H1 (cell line): ENCODE measurements around the gene ATP23. TPM values are rescaled to one million over a fixed set of nuclear protein-coding genes. Genes with fewer than 3 reads are reported as not detected.

ENCODE experiments used
- CTCF ChIA-PET: fragments of 300-600 bp; sonication (Branson Sonifier 250); formaldehyde crosslinking; loops from one replicate; lab custom pipeline; 2021; ENCODE audit not compliant: partially characterized antibody; lab: Charles Lee
- POLR2A ChIA-PET: fragments of 300-600 bp; sonication (Branson Sonifier 250); formaldehyde crosslinking; loops from one replicate; lab custom pipeline; 2021; ENCODE audit warnings: inconsistent platforms; ENCODE audit not compliant: partially characterized antibody; lab: Charles Lee
- DNase-seq, 2 experiments: peaks; one replicate each; pipeline versions ENCODE4 v3.0.0 to v3.0.0-alpha.2; 2010 to 2022; ENCODE audit warnings: low spot score in 2 of 2, low read depth in 1 of 2, mixed read lengths in 1 of 2
- FAIRE-seq: peaks from 2 replicates; lab custom pipeline; 2011; peaks lifted over from hg19 to GRCh38; lab: Jason Lieb, UNC
- H2AFZ ChIP-seq: 2 replicates; pipeline ENCODE4 v1.8.1; 2012; ENCODE audit warnings: low read length, inconsistent platforms
- H2AK5ac ChIP-seq: 2 replicates; pipeline ENCODE4 v1.6.1; 2013; ENCODE audit warnings: low read depth, low read length
- H2BK120ac ChIP-seq: replicated peaks from 2 replicates; pipeline ENCODE3; 2013; ENCODE audit warnings: low read depth, low read length, inconsistent platforms
- H2BK12ac ChIP-seq: 2 replicates; pipeline ENCODE4 v1.6.1; 2013; ENCODE audit warnings: low read depth, low read length
- H2BK15ac ChIP-seq: 2 replicates; pipeline ENCODE4 v1.6.1; 2013; ENCODE audit warnings: low read length
- H2BK20ac ChIP-seq: 2 replicates; pipeline ENCODE4 v1.6.1; 2013; ENCODE audit warnings: low read length
- H2BK5ac ChIP-seq: 2 replicates; pipeline ENCODE4 v1.6.1; 2013; ENCODE audit warnings: low read depth, low read length
- H3K14ac ChIP-seq: 2 replicates; pipeline ENCODE4 v1.6.1; 2013; ENCODE audit warnings: inconsistent platforms; ENCODE audit not compliant: insufficient read length
- H3K18ac ChIP-seq: 2 replicates; pipeline ENCODE4 v1.6.1; 2013; ENCODE audit warnings: low read length; ENCODE audit errors: extremely low read depth
- H3K23ac ChIP-seq: 2 replicates; pipeline ENCODE4 v1.6.1; 2013; ENCODE audit warnings: inconsistent platforms; ENCODE audit not compliant: insufficient read length
- H3K23me2 ChIP-seq: 2 replicates; pipeline ENCODE4 v1.6.1; 2013; ENCODE audit warnings: low read depth, low read length
- H3K27ac ChIP-seq: 2 replicates; pipeline ENCODE4 v1.6.1; 2011; ENCODE audit warnings: low read depth, low read length, inconsistent platforms
- H3K27me3 ChIP-seq, 4 experiments: replicated peaks in 1 of 4; 1 replicate in 1 of 4; 2 replicates in 3 of 4; pipeline versions ENCODE4 v1.6.1 to v1.8.1; 2011 to 2013; ENCODE audit warnings: low read length in 3 of 4, mild to moderate bottlenecking in 3 of 4, inconsistent platforms in 2 of 4, mixed read lengths in 2 of 4, moderate library complexity in 1 of 4; ENCODE audit not compliant: control insufficient read depth in 3 of 4, insufficient read depth in 3 of 4; ENCODE audit errors: extremely low read depth in 1 of 4
- H3K36me3 ChIP-seq, 4 experiments: 2 replicates each; pipeline versions ENCODE4 v1.6.1 to v1.8.1; 2011 to 2013; ENCODE audit warnings: mild to moderate bottlenecking in 4 of 4, low read length in 3 of 4, moderate library complexity in 2 of 4, control low read depth in 1 of 4, inconsistent platforms in 1 of 4; ENCODE audit not compliant: insufficient read depth in 4 of 4, control insufficient read depth in 2 of 4
- H3K4ac ChIP-seq: replicated peaks from 2 replicates; pipeline ENCODE3; 2013; ENCODE audit warnings: low read length, low read depth, mixed read lengths, inconsistent platforms; ENCODE audit not compliant: insufficient read length
- H3K4me1 ChIP-seq, 4 experiments: replicated peaks in 1 of 4; 1 replicate in 1 of 4; 2 replicates in 3 of 4; pipeline versions ENCODE4 v1.6.1 to v1.8.1; 2011 to 2013; ENCODE audit warnings: low read length in 3 of 4, inconsistent platforms in 2 of 4, mixed read lengths in 1 of 4; ENCODE audit not compliant: insufficient read depth in 4 of 4, control insufficient read depth in 3 of 4
- H3K4me2 ChIP-seq, 2 experiments: 2 replicates each; pipeline versions ENCODE4 v1.6.1 to v1.8.1; 2011 to 2013; ENCODE audit warnings: low read depth in 2 of 2, low read length in 2 of 2, control low read depth in 1 of 2, inconsistent platforms in 1 of 2, mild to moderate bottlenecking in 1 of 2; ENCODE audit not compliant: insufficient read depth in 1 of 2
- H3K4me3 ChIP-seq, 4 experiments: fragments of 200-600, 300-600 bp in 1 of 4; sonication (generic), shearing (Covaris generic), sonication (Bioruptor Twin) in 1 of 4; 2 replicates each; pipeline versions ENCODE4 v1.5.1 to v1.8.1; 2011 to 2016; ENCODE audit warnings: low read length in 4 of 4, low read depth in 3 of 4, control low read depth in 2 of 4, inconsistent platforms in 2 of 4, mild to moderate bottlenecking in 2 of 4, mixed read lengths in 1 of 4, moderate library complexity in 1 of 4; ENCODE audit not compliant: insufficient read depth in 2 of 4; ENCODE audit errors: extremely low read depth in 1 of 4
- H3K56ac ChIP-seq: replicated peaks from 2 replicates; pipeline ENCODE3; 2013; ENCODE audit warnings: low read depth, mild to moderate bottlenecking, mixed read lengths, low read length, inconsistent platforms; ENCODE audit not compliant: insufficient read length
- H3K79me1 ChIP-seq: 2 replicates; pipeline ENCODE4 v1.6.1; 2013; ENCODE audit warnings: low read depth, low read length, control low read depth
- H3K79me2 ChIP-seq, 2 experiments: 2 replicates each; pipeline versions ENCODE4 v1.6.1 to v1.8.1; 2012 to 2013; ENCODE audit warnings: low read length in 2 of 2, mild to moderate bottlenecking in 2 of 2, inconsistent platforms in 1 of 2; ENCODE audit not compliant: insufficient read depth in 2 of 2, control insufficient read depth in 1 of 2
- H3K9ac ChIP-seq, 4 experiments: replicated peaks in 1 of 4; 1 replicate in 1 of 4; 2 replicates in 3 of 4; pipeline versions ENCODE4 v1.6.1 to v1.8.1; 2011 to 2013; ENCODE audit warnings: low read depth in 3 of 4, low read length in 3 of 4, control low read depth in 2 of 4, mild to moderate bottlenecking in 2 of 4, moderate library complexity in 2 of 4, inconsistent platforms in 1 of 4; ENCODE audit errors: extremely low read depth in 1 of 4
- H3K9me3 ChIP-seq, 2 experiments: 2 replicates each; pipeline versions ENCODE4 v1.6.1 to v1.8.1; 2012 to 2013; ENCODE audit warnings: mild to moderate bottlenecking in 2 of 2, moderate library complexity in 2 of 2, control low read depth in 1 of 2, inconsistent platforms in 1 of 2, low read depth in 1 of 2, low read length in 1 of 2, mixed read lengths in 1 of 2; ENCODE audit not compliant: insufficient read depth in 2 of 2
- H4K20me1 ChIP-seq, 2 experiments: replicated peaks in 1 of 2; 2 replicates each; pipeline versions ENCODE3 to v1.8.1; 2011 to 2013; ENCODE audit warnings: inconsistent platforms in 2 of 2, low read length in 2 of 2, mild to moderate bottlenecking in 1 of 2; ENCODE audit not compliant: insufficient read depth in 2 of 2, control insufficient read depth in 1 of 2
- H4K5ac ChIP-seq: 2 replicates; pipeline ENCODE4 v1.6.1; 2013; ENCODE audit warnings: low read length, low read depth, mixed read lengths, inconsistent platforms; ENCODE audit not compliant: insufficient read length
- H4K8ac ChIP-seq: 2 replicates; pipeline ENCODE4 v1.8.0; 2013; ENCODE audit warnings: mild to moderate bottlenecking, moderate library complexity, low read length, inconsistent platforms; ENCODE audit not compliant: insufficient read depth; ENCODE audit errors: extremely low read depth
- H4K91ac ChIP-seq: replicated peaks from 2 replicates; pipeline ENCODE3; 2013; ENCODE audit warnings: low read length, mixed read lengths, inconsistent platforms; ENCODE audit not compliant: insufficient read length
- EP300 ChIP-seq, 2 experiments: IDR thresholded peaks; 1 replicate in 1 of 2; 2 replicates in 1 of 2; pipeline ENCODE4 v1.6.1; 2011 to 2012; ENCODE audit warnings: low read depth in 2 of 2, low read length in 2 of 2, mild to moderate bottlenecking in 2 of 2, borderline replicate concordance in 1 of 2, inconsistent platforms in 1 of 2, moderate library complexity in 1 of 2
- FOSL1 ChIP-seq: IDR thresholded peaks from 2 replicates; pipeline ENCODE4 v1.6.1; 2011; ENCODE audit warnings: mild to moderate bottlenecking, low read depth, low read length, moderate library complexity; ENCODE audit not compliant: insufficient read depth
- PHF8 ChIP-seq: fragments of 200-600 bp; sonication (generic); conservative IDR thresholded peaks from 2 replicates; pipeline ENCODE4 v1.7.1; 2012; ENCODE audit warnings: low read depth, mild to moderate bottlenecking, inconsistent platforms, low read length, moderate library complexity
- POLR2AphosphoS5 ChIP-seq: IDR thresholded peaks from 2 replicates; pipeline ENCODE4 v1.6.1; 2011; ENCODE audit warnings: low read depth, low read length
- POU5F1 ChIP-seq: IDR thresholded peaks from 2 replicates; pipeline ENCODE4 v1.6.1; 2011; ENCODE audit warnings: low read depth, mild to moderate bottlenecking, low read length, moderate library complexity
- RBBP5 ChIP-seq: IDR thresholded peaks from 2 replicates; pipeline ENCODE4 v1.7.1; 2012; ENCODE audit warnings: low read depth, mild to moderate bottlenecking, inconsistent platforms, low read length, moderate library complexity, borderline replicate concordance
- RFX5 ChIP-seq: IDR thresholded peaks from 2 replicates; pipeline ENCODE4 v1.6.1; 2011; ENCODE audit warnings: low read depth, low read length, improper control_type of control experiment, borderline replicate concordance
- RXRA ChIP-seq: IDR thresholded peaks from 2 replicates; pipeline ENCODE4 v1.6.1; 2011; ENCODE audit warnings: low read depth, mild to moderate bottlenecking, low read length, moderate library complexity; ENCODE audit not compliant: insufficient read depth
- SP4 ChIP-seq: IDR thresholded peaks from 2 replicates; pipeline ENCODE4 v1.6.1; 2012; ENCODE audit warnings: low read length, inconsistent platforms
- ZNF274 ChIP-seq: IDR thresholded peaks from 2 replicates; pipeline ENCODE4 v1.7.0; 2012; ENCODE audit warnings: low read length, borderline replicate concordance; ENCODE audit errors: extremely low read depth
- WGBS, 2 experiments: shearing (Covaris generic) in 1 of 2; methylation state at CpG; one replicate each; pipeline versions ENCODE4 v1.1.6 to v1.1.7; 2013 to 2015; ENCODE audit warnings: low lambda C conversion rate in 2 of 2, mixed read lengths in 2 of 2, inconsistent platforms in 1 of 2, low coverage in 1 of 2, missing lambda C conversion rate in 1 of 2; ENCODE audit not compliant: insufficient replicate concordance in 2 of 2, insufficient coverage in 1 of 2, insufficient read length in 1 of 2; ENCODE audit errors: extremely low coverage in 1 of 2, missing lambda C conversion rate in 1 of 2; 5-methylcytosine and 5-hydroxymethylcytosine counted together
- polyA plus RNA-seq, 7 experiments: library from polyadenylated mRNA; depleted of rRNA in 3 of 7; stranded (reverse) in 5 of 7; unstranded in 2 of 7; fragments of >200 nt in 5 of 7; fragments of 200-250 nt in 2 of 7; gene quantifications; 1 replicate in 5 of 7; 2 replicates in 1 of 7; 4 replicates in 1 of 7; pipeline versions ENCODE4 v1.2.1 to v1.2.3, GENCODE V29; 2011 to 2013; ENCODE audit warnings: missing spikeins in 2 of 7, mixed read lengths in 2 of 7
- total RNA-seq: library from RNA; stranded (reverse); fragmentation: NEBNext Ultra II Directional; extraction: Animal tissue kit (Norgen Biotek cat#: 25700); gene quantifications from 2 replicates; pipeline ENCODE4 v1.2.1, GENCODE V29; 2021
- TF ChIP-seq, protein P1 (sequence below): IDR thresholded peaks from 2 replicates; pipeline ENCODE4 v1.6.1; 2011; ENCODE audit warnings: low read length, improper control_type of control experiment
- TF ChIP-seq, protein P2 (sequence below): IDR thresholded peaks from 2 replicates; pipeline ENCODE4 v1.6.1; 2012; ENCODE audit warnings: inconsistent platforms

Gene ATP23
- total and polyA plus RNA-seq, 2 of the 8 experiments (the other 6 are each of a cell fraction or from before 2014, with no cell fraction given) = 10.2 to 13.5 TPM

DNA sequence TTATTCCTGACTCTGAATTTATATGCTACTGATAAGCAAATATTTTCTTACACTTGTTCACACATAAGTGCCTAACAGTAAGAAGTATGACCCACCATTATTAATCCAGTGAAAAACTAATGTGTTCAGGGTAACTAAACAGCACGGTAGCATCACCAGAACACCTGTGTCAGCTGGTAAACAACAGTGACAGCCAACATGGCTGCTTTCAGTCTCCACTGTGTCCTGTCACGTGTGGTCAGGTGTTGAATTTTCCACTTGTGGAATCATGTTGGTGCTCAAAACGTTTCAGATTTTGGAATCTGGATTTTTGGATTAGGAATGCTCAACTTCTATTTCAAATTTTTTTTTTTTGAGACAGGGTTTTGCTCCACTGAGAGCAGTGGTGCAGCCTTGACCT is 14.3 kb upstream of the ATP23 start:
- no peak overlapping the region for H3K9ac ChIP-seq
- H3K23ac ChIP-seq = no peak overlapping the region
- CTCF ChIA-PET = interaction anchor here (0.7 to 2.2 kb wide), 2 partner anchors 19 to 125 kb away, joined by 4 to 6 read pairs; no protein-coding TSS in a partner anchor
- H2BK120ac ChIP-seq = no peak overlapping the region
- no peak overlapping the region for H2BK15ac ChIP-seq
- H3K4me2 ChIP-seq = no peak overlapping the region
- peaks cover 0 to 1% (median 0%) of the 10 kb centered on the region in 4 experiments; a peak in 2 of 7 replicates for H3K27me3 ChIP-seq
- H3K4me3 ChIP-seq = no peak overlapping the region
- no peak overlapping the region for H3K14ac ChIP-seq
- no peak overlapping the region for H3K56ac ChIP-seq
- H4K8ac ChIP-seq = no peak overlapping the region
- H2AFZ ChIP-seq = no peak overlapping the region
- H3K18ac ChIP-seq = no peak overlapping the region
- no peak overlapping the region for H3K27ac ChIP-seq
- H2AK5ac ChIP-seq = no peak overlapping the region
- no peaks in the 10 kb centered on the region for H4K20me1 ChIP-seq
- H2BK12ac ChIP-seq = no peak overlapping the region
- no peak for FAIRE-seq
- no peak overlapping the region for H2BK5ac ChIP-seq
- no peaks in the 10 kb centered on the region for H3K9me3 ChIP-seq
- H3K79me1 ChIP-seq = no peaks in the 10 kb centered on the region
- no peak overlapping the region for H4K5ac ChIP-seq
- H4K91ac ChIP-seq = no peak overlapping the region
- H3K4ac ChIP-seq = no peak overlapping the region
- no peaks in the 10 kb centered on the region for H3K4me1 ChIP-seq
- H3K23me2 ChIP-seq = no peaks in the 10 kb centered on the region
- H3K36me3 ChIP-seq = no peaks in the 10 kb centered on the region
- no peak overlapping the region for H2BK20ac ChIP-seq
- 72% methylated on average over 3 of the region's 3 CpGs; no CpG with 5 or more reads in 1 of the 2 experiments for WGBS, 2 experiments
- POLR2A ChIA-PET = interaction anchor here (0.6 to 0.7 kb wide), 2 partner anchors 11 to 80 kb away, joined by 3 read pairs; partner anchors contain the start of gene CTDSP2
- H3K79me2 ChIP-seq = no peaks in the 10 kb centered on the region
- DNase-seq = no peak
- no peak for TF ChIP-seq FOSL1
- TF ChIP-seq ZNF274 = no peak
- no peak for TF ChIP-seq PHF8
- no peak for TF ChIP-seq RXRA
- TF ChIP-seq POU5F1 = no peak
- no peak for TF ChIP-seq EP300 (IDR thresholded peaks at IDR 0.05; ENCODE audit: borderline replicate concordance in 1 of 2, low read depth in 2 of 2, low read length in 2 of 2)
- no peak for TF ChIP-seq SP4
- no peak for TF ChIP-seq RBBP5
- TF ChIP-seq POLR2AphosphoS5 = no peak
- no peak for TF ChIP-seq RFX5
- TF ChIP-seq, protein P1, sequence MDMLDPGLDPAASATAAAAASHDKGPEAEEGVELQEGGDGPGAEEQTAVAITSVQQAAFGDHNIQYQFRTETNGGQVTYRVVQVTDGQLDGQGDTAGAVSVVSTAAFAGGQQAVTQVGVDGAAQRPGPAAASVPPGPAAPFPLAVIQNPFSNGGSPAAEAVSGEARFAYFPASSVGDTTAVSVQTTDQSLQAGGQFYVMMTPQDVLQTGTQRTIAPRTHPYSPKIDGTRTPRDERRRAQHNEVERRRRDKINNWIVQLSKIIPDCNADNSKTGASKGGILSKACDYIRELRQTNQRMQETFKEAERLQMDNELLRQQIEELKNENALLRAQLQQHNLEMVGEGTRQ = no peak
- TF ChIP-seq, protein P2, sequence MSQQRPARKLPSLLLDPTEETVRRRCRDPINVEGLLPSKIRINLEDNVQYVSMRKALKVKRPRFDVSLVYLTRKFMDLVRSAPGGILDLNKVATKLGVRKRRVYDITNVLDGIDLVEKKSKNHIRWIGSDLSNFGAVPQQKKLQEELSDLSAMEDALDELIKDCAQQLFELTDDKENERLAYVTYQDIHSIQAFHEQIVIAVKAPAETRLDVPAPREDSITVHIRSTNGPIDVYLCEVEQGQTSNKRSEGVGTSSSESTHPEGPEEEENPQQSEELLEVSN = no peak
